ENCODE results near the gene CXCL16.

CXCL16 gene

GRCh38 chr17:4750606-4751005 is 10.9 kb upstream of the CXCL16 start:
- DNase-seq = no peak

- no peak for DNase-seq
Measured at GRCh38 chr17:4748686-4749085, 9.0 kb upstream of the CXCL16 start.

- peak; percentile 47 for DNase-seq
Measured at GRCh38 chr17:4747847-4748246, 8.1 kb upstream of the CXCL16 start.

- no peak for DNase-seq
Measured at GRCh38 chr17:4744999-4745969, 5.6 kb upstream of the CXCL16 start.

GRCh38 chr17:4743898-4744297 is 4.2 kb upstream of the CXCL16 start:
- no peak for DNase-seq

GRCh38 chr17:4743216-4743615 is 3.5 kb upstream of the CXCL16 start:
- DNase-seq = no peak

- DNase-seq = no peak
Measured at GRCh38 chr17:4742629-4743028, 2.9 kb upstream of the CXCL16 start.

GRCh38 chr17:4742133-4742532 is 2.4 kb upstream of the CXCL16 start:
- no peak for DNase-seq

GRCh38 chr17:4741544-4741943 is 1.8 kb upstream of the CXCL16 start:
- DNase-seq = no peak

GRCh38 chr17:4740584-4740983 is 856 bp upstream of the CXCL16 start:
- DNase-seq = no peak

GRCh38 chr17:4740025-4740351 is 260 bp upstream of the CXCL16 start:
- no peak for DNase-seq

- peak; percentile 44 for DNase-seq
Measured at GRCh38 chr17:4738136-4739121, 1.3 kb downstream of the CXCL16 start.

- peak; percentile 30 for DNase-seq
Measured at GRCh38 chr17:4735876-4736651, 3.7 kb downstream of the CXCL16 start.

GRCh38 chr17:4734857-4735475 is 4.8 kb downstream of the CXCL16 start:
- DNase-seq = no peak

GRCh38 chr17:4733073-4733531 is 6.6 kb downstream of the CXCL16 start:
- peak; percentile 43 for DNase-seq

- no peak for DNase-seq
Measured at GRCh38 chr17:4728124-4728523, 11.6 kb downstream of the CXCL16 start.

- DNase-seq = no peak
Measured at GRCh38 chr17:4725646-4726310, 13.9 kb downstream of the CXCL16 start.

GRCh38 chr17:4724650-4725049 is 15.1 kb downstream of the CXCL16 start:
- no peak for DNase-seq

- no peak for DNase-seq
Measured at GRCh38 chr17:4722678-4723240, 17.0 kb downstream of the CXCL16 start.

GRCh38 chr17:4721203-4722135 is 18.3 kb downstream of the CXCL16 start:
- DNase-seq = no peak

Measured in CD4-positive, alpha-beta T cell treated with Interleukin-17A for 1 hour (primary cell).